Measurements from ENCODE around the gene DTWD2. TPM values are rescaled to one million over a fixed set of nuclear protein-coding genes. Genes with fewer than 3 reads are reported as not detected.
"Not testable (repeated sequence)": the region's sequence is repeated elsewhere in the genome, so short reads cannot be mapped to it uniquely, and the experiment has no call there.

The DTWD2 gene
- total RNA-seq, 1 donor = 11.6 TPM

DNA sequence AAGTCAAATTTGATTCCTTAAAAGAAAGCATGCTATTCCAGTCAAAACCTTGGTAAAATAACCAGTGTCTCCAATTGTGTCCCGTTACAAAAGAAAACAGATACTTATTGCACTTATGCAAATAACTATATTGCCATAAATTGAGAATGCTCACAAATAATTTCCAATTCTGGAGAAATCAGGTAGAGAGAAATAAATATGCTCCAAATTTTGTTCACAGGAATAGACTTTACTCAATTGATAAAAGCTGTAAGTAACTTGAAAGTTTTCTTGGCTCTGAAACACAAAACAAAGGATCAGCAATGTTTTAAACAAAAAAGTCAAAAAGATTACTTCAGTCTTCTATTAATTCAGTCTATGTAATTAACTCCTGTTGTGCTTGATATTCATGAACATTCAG is 7.8 kb upstream of the DTWD2 start:
- no peak for DNase-seq (ENCODE audit: insufficient read length, low spot score, missing footprints)
- H3K4me1 ChIP-seq (ENCODE audit: insufficient read depth, low read length) = no peaks in the 10 kb centered on the region
- H3K27me3 ChIP-seq (ENCODE audit: insufficient read depth, low read length) = no peaks in the 10 kb centered on the region
- H3K36me3 ChIP-seq (ENCODE audit: insufficient read depth, low read length) = no peaks in the 10 kb centered on the region
- no peak overlapping the region for H3K4me2 ChIP-seq (ENCODE audit: insufficient read depth, low read length)
- H3K4me3 ChIP-seq (ENCODE audit: insufficient read depth, low read length) = no peak overlapping the region
- TF ChIP-seq, protein P1, sequence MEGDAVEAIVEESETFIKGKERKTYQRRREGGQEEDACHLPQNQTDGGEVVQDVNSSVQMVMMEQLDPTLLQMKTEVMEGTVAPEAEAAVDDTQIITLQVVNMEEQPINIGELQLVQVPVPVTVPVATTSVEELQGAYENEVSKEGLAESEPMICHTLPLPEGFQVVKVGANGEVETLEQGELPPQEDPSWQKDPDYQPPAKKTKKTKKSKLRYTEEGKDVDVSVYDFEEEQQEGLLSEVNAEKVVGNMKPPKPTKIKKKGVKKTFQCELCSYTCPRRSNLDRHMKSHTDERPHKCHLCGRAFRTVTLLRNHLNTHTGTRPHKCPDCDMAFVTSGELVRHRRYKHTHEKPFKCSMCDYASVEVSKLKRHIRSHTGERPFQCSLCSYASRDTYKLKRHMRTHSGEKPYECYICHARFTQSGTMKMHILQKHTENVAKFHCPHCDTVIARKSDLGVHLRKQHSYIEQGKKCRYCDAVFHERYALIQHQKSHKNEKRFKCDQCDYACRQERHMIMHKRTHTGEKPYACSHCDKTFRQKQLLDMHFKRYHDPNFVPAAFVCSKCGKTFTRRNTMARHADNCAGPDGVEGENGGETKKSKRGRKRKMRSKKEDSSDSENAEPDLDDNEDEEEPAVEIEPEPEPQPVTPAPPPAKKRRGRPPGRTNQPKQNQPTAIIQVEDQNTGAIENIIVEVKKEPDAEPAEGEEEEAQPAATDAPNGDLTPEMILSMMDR (IDR thresholded peaks at IDR 0.05; ENCODE audit: extremely low read depth, low read depth, low read length) = no peak
- no peak overlapping the region for H3K27ac ChIP-seq (ENCODE audit: low read depth, low read length)
- H2AFZ ChIP-seq (ENCODE audit: low read length) = no peak overlapping the region
- H3K9me3 ChIP-seq (ENCODE audit: low read depth, low read length) = no peaks in the 10 kb centered on the region
- no peaks in the 10 kb centered on the region for H4K20me1 ChIP-seq (ENCODE audit: insufficient read depth, low read length)
- no peaks in the 10 kb centered on the region for H3K79me2 ChIP-seq (ENCODE audit: insufficient read depth, low read length)

DNA sequence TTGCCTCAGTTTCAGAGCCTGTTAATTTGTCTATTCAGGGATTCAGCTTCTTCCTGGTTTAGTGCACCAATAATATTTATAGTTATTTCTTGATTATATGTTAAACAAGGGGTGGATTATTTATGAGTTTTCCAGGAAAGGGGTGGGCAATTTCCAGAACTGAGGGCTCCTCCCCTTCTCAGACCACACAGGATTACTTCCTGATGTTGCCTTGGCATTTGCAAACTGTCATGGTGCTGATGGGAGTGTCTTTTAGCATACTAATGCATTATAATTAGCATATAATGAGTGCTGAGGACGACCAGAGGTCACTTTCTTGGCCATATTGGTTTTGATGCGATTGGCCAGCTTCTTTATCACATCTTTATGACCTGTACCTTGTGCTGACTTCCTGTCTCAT is 6.2 kb upstream of the DTWD2 start:
- Histone ChIP-seq H3K27ac (ENCODE audit: low read depth, low read length) (no peak overlapping the region), H3K4me3 (ENCODE audit: insufficient read depth, low read length) (no peak overlapping the region), H4K20me1 (ENCODE audit: insufficient read depth, low read length) (no peaks in the 10 kb centered on the region), H3K9me3 (ENCODE audit: low read depth, low read length) (no peaks in the 10 kb centered on the region), H3K27me3 (ENCODE audit: insufficient read depth, low read length) (no peaks in the 10 kb centered on the region), H3K79me2 (ENCODE audit: insufficient read depth, low read length) (no peaks in the 10 kb centered on the region), H3K36me3 (ENCODE audit: insufficient read depth, low read length) (no peaks in the 10 kb centered on the region), H2AFZ (ENCODE audit: low read length) (no peak overlapping the region), H3K4me2 (ENCODE audit: insufficient read depth, low read length) (no peak overlapping the region), H3K4me1 (ENCODE audit: insufficient read depth, low read length) (no peaks in the 10 kb centered on the region)
- no peak for DNase-seq (ENCODE audit: insufficient read length, low spot score, missing footprints)
- TF ChIP-seq, protein P1 (IDR thresholded peaks at IDR 0.05; ENCODE audit: extremely low read depth, low read depth, low read length) = no peak

DNA sequence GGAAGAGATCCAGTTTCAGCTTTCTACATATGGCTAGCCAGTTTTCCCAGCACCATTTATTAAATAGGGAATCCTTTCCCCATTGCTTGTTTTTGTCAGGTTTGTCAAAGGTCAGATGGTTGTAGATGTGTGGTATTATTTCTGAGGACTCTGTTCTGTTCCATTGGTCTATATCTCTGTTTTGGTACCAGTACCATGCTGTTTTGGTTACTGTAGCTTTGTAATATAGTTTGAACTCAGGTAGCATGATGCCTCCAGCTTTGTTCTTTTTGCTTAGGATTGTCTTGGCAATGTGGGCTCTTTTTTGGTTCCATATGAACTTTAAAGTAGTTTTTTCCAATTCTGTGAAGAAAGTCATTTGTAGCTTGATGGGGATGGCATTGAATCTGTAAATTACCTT is 4.8 kb upstream of the DTWD2 start:
- H3K79me2 ChIP-seq (ENCODE audit: insufficient read depth, low read length); H2AFZ ChIP-seq (ENCODE audit: low read length); H3K27ac ChIP-seq (ENCODE audit: low read depth, low read length); H3K36me3 ChIP-seq (ENCODE audit: insufficient read depth, low read length); DNase-seq (ENCODE audit: insufficient read length, low spot score, missing footprints); H3K4me2 ChIP-seq (ENCODE audit: insufficient read depth, low read length); H4K20me1 ChIP-seq (ENCODE audit: insufficient read depth, low read length); H3K27me3 ChIP-seq (ENCODE audit: insufficient read depth, low read length); H3K9me3 ChIP-seq (ENCODE audit: low read depth, low read length); H3K4me3 ChIP-seq (ENCODE audit: insufficient read depth, low read length); H3K4me1 ChIP-seq (ENCODE audit: insufficient read depth, low read length): not testable (repeated sequence)

DNA sequence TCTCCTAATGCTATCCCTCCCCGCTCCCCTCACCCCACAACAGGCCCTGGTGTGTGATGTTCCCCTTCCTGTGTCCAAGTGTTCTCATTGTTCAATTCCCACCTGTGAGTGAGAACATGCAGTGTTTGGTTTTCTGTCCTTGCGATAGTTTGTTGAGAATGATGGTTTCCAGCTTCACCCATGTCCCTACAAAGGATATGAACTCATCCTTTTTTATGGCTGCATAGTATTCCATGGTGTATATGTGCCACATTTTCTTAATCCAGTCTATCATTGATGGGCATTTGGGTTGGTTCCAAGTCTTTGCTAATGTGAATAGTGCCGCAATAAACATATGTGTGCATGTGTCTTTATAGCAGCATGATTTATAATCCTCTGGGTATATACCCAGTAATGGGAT is 3.7 kb upstream of the DTWD2 start:
- not testable (repeated sequence) for H3K4me2 ChIP-seq (ENCODE audit: insufficient read depth, low read length); H4K20me1 ChIP-seq (ENCODE audit: insufficient read depth, low read length); H3K9me3 ChIP-seq (ENCODE audit: low read depth, low read length); H3K4me3 ChIP-seq (ENCODE audit: insufficient read depth, low read length); H3K36me3 ChIP-seq (ENCODE audit: insufficient read depth, low read length); H3K27me3 ChIP-seq (ENCODE audit: insufficient read depth, low read length); H2AFZ ChIP-seq (ENCODE audit: low read length); H3K27ac ChIP-seq (ENCODE audit: low read depth, low read length); DNase-seq (ENCODE audit: insufficient read length, low spot score, missing footprints); H3K4me1 ChIP-seq (ENCODE audit: insufficient read depth, low read length); H3K79me2 ChIP-seq (ENCODE audit: insufficient read depth, low read length)

DNA sequence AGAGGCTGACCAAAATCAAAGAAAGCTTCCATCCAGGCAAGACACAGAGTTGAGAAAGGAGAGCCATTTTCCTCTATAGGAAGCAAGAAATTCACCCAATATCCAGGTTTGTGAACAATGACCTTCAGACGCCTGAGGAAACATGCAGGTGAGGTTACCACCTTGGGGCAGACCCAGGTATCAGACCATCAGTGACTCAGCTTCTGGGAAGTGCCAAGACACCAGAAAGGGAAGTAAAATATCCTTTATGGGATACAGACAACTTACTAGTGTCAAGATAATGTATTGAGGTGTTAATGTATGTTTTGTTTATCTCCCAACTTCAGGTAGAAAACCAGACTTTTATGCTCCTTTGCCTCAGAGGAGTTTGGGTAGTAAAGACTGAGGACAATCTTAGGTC is 2.2 kb upstream of the DTWD2 start:
- no peak overlapping the region for H3K4me3 ChIP-seq (ENCODE audit: insufficient read depth, low read length)
- no peaks in the 10 kb centered on the region for H3K79me2 ChIP-seq (ENCODE audit: insufficient read depth, low read length)
- no peaks in the 10 kb centered on the region for H3K9me3 ChIP-seq (ENCODE audit: low read depth, low read length)
- H3K4me1 ChIP-seq (ENCODE audit: insufficient read depth, low read length) = peaks cover 9% of the 10 kb centered on the region
- H3K36me3 ChIP-seq (ENCODE audit: insufficient read depth, low read length) = no peaks in the 10 kb centered on the region
- no peak overlapping the region for H3K4me2 ChIP-seq (ENCODE audit: insufficient read depth, low read length)
- H4K20me1 ChIP-seq (ENCODE audit: insufficient read depth, low read length) = no peaks in the 10 kb centered on the region
- TF ChIP-seq, protein P1 (IDR thresholded peaks at IDR 0.05; ENCODE audit: extremely low read depth, low read depth, low read length) = no peak
- H3K27ac ChIP-seq (ENCODE audit: low read depth, low read length) = no peak overlapping the region
- DNase-seq (ENCODE audit: insufficient read length, low spot score, missing footprints) = peak; percentile 15
- no peak overlapping the region for H2AFZ ChIP-seq (ENCODE audit: low read length)
- H3K27me3 ChIP-seq (ENCODE audit: insufficient read depth, low read length) = no peaks in the 10 kb centered on the region

Data from osteoblast (primary cell).